Central memory CD4-positive, alpha-beta T cell (primary cell): Measurements from ENCODE around the gene ITGA11.

Experiments used
- DNase-seq: peaks from one replicate; pipeline ENCODE4 v3.0.0; 2022

The ITGA11 gene

DNA sequence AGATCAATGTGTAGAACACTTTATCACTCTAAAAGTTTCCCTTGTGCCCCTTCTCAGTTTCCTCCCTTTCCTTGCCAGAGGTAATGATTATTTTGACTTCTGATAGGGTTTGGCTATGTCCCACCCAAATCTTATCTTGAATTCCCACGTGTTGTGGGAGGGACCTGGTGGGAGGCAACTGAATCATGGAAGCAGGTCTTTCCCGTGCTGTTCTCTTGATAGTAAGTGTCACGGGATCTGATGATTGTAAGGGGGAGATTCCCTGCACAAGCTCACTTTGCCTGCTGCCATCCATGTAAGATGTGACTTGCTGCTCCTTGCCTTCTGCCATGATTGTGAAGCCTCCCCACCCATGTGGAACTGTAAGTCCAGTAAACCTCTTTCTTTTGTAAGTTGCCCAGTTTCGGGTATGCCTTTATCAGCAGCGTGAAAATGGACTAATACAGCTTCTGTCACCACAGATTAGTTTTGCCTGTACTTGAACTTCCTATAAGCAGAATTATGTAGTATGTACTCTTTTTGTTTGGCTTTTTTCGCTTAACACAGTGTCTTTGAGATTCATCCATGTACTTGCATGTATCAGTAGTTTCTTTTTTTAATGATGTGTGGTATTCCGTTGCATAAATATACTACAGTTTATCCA, 147.2 kb downstream of the ITGA11 start:
- no peak for DNase-seq

DNA sequence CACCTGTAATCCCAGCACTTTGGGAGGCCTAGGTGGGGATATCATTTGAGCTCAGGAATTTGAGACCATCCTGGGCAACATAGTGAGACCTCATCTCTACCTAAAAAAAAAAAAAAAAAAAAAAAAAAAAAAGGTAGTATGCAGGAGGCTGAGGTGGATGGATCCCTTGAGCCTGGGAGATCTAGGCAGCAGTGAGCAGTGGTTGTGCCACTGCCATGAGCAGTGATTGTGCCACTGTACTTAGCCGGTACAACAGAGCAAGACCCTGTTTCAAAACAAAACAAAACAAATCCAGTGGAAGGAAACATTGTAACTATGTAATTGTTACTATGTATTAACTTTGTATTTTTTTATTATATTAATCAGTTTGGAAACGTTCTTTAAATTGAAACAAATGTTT, 148.6 kb downstream of the ITGA11 start:
- DNase-seq: no peak

GRCh38 chr15:68281008-68281407, 151.0 kb downstream of the ITGA11 start:
- no peak for DNase-seq

DNA sequence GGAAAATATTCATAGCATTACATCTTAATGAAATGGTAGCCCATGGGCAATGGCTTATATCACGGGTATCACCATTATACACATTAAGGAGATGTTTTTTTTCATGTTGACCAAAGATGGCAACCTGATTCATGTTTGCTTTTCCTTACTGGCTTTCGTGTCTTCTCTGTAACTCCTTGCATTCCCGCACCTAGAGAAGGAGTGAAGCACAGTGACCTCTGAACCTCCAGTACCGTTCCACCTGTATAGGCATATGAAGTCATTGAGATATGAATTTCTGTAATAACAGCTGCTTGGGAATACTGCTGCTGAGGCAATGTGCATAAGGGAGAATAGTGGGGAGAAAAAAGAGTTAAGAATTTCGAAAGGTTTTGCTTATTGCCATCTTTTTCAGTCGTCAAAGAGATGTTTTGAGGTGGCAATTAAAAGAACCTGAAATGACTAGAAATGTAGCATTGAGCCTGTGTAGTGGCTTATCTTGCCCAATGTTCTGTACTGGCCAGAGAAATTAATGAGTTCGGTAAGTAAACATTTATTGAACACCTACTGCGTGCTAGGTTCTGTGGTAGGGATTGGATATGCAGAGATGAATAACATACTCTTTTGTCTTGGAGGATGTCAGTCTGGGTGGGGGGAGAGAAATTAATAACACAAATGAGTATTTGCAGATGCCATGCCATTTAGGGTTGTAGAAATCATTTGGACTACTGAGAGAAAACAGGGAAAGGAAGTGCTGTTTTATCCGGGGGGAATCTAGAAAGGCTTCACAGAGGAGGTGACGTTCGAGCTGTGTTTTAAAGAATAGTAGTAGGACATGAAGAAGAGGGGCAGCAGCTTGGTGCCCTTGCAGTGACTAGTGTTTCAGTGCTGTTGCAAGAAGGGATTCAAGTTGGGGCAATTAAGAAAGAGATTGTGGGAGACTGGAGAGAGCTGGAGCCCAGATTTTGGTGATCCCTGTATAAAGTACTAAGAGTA, 151.9 kb downstream of the ITGA11 start:
- no peak for DNase-seq

DNA sequence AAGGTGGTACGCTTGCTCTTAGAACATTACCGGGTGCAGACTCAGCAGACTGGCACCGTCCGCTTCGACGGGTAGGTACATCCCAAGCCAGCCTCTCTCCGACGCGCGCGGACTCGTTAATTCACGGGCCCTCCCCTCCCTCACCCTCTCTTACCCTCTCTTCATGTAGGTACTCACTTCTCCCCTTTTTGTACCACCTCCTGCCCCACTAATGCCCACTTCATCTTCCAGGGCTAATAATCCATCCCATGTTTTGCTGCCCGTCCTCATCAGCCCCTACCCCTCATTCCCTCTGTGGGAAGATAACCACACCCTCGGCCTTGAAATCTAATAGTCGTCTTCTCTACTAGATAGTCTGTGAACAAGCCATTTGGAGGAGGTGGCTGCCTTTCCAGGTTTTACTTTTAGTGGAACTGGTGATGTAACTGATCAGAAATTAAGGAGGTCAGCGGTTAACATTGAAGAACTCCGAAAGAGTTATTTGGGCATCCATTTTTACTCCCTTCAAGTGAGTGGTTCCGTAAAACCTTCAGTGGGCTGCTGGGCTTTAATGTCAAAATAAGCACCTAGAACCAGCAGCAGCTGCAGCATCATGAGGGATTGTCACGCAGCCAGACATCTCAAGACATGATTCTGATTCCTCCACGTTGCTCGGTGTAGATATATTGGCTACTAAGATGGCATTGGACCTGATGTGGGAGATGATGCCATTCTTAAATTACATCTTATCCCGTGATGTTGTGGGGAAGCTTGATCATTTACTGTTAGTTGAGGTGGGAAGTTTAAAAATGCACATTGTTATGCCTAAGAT, 153.2 kb downstream of the ITGA11 start:
- no peak for DNase-seq

- DNase-seq: no peak
These were observed 153.7 kb downstream of the ITGA11 start for GRCh38 chr15:68278345-68278594.

GRCh38 chr15:68277603-68278344, 154.2 kb downstream of the ITGA11 start, which contains the start of gene FEM1B:
TSS of gene FEM1B (plus strand) at chr15:68277745. CDS start at chr15:68278418, 673 bp downstream.
- DNase-seq: peak; percentile 90

- no peak for DNase-seq
These were observed 154.8 kb downstream of the ITGA11 start for GRCh38 chr15:68277131-68277602.

DNA sequence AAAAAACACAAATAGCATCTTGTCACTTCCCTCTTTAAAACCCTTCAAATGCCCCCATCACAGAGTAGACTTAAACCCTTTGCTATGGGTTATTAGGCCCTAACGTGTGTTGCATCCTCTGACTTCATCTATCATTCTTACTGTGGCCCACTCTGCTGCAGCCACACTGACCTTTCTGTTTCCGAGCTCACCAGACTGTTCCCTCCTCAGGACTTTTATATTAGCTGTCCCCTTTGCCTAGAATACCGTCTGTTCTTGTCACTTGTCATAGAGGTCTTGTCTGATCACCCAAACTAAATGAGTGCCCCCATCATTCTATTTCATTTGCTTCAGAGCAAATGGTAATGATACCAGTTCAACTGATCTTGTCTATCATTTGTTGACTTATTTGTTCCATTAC, 155.3 kb downstream of the ITGA11 start:
- no peak for DNase-seq

DNA sequence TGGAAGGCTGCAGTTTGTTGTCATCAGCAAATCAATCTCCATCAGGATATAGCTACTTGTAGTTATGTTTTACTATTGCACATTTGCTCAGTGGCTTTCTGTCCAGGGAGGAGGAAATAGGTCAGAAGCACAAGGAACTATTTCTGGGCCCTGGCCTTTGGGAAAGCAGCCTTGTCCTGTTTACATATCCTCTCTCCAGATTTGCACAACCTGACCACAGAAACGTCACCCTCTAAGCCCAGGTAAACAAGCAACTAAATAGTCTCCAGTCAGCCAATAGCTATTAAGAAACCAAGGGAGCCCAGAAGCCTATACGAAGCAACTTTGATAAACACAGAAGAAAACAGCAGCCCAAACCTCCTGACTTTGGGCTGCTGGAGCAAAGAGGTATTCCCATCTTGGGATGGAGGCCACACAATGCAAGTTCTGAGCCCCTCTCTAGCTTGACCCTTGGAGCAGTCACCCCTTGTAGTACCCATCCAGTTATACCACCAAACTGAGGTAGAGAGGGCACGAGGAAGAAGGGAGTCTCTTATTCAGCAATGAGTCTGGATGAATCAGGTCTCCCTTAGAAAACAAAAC, 156.7 kb downstream of the ITGA11 start:
- DNase-seq: no peak

DNA sequence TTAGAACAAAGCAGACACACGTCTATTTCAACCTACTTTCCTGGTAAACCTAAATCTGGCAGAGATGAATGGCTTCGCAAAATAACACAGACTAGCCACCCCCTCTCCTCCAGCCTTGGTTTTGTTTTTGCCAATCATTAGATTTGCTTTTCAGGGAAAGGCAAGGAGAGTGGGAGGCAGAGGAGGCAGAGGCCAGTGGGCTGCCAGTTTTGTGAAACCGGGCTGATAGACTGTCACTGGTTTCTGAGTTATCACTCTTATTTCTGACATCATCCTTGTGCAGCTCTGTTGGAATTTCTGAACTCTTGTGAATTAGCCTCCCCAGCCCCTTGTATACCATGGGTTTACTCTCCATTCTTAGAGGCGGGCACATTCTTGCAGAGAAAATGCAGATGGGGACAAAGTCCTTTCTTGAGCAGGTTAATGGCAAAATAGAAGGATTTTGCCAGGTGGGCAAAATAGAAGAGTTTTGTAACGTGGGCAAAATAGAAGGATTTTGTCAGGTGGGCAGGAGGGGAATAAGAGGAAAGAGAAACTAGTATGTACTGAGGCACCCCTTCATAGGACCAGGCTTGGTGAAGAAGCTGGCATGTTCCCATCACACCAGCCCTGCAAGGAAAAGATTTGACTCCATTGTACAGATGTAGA, 157.6 kb downstream of the ITGA11 start:
- no peak for DNase-seq

DNA sequence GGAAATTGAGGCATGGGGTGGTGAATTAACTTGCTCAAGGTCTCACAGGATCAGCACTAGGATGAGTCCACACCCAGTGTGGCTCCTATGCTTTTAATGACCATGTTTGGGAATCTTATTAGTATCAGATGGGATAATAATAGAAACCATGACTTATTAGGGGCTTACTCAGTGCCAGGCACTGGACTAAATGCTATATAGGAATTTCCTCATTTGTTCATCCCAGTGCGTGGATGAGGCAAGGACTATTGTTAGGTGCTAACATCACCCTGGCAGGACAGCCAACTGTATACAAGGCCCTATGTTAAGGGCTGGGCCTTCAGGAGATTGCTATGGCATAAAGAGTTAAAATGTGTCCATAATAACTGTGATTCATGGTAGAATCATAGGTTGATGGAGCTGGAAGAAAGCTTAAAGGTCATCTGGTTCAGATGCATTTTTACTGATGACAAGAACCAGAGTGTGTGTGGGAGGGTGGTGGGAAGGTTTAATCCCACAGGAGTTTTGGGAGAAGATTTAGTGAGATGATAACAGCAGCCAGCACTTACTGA, 159.2 kb downstream of the ITGA11 start:
- DNase-seq: no peak

DNA sequence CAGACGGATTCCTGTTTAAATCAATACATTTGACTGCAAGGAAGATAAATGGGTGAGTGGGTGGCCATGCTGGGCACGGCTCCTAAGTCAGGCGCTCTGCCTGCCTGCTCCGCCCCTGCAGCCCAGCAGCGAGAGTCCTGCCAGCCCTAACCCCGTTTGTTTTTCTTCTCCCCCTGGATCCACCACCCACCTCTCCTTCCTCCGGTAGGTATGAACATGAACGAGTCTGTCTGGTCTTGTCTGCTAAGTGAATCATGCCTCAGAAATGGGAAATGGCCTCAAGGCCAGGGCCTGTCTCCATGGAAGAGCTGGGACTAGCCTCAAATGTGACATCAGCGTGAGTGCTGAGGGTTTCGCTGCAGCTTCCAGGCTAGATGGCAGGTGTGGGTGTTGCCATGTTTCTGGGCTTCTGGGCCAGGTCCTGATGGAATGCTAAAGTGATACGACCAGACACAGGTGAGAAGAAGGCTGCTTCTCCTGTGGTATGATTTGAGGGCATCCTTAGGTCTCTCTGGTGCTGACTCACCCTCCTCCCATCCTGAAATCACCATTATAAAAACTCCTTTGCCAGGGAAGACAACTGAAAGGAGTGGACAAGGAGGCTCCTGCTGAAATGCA, 160.0 kb downstream of the ITGA11 start:
- DNase-seq: no peak

DNA sequence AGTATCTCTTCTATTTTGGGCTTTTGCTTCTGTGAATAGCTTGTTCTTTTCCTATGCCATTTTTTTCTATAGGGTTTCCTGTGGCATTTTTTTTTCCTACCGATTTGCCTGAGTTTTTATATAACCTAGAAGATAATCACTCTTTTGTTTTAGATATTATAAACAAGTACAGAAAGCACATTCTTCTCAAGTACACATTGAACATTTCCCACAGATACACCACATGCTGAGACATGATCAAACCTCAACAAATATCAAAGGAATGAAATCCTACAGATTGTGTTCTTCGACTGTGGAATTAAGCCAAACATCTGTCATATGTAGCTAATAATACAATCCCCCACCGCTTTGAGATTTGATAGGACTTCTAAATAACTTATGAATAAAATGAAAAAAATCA, 163.6 kb downstream of the ITGA11 start:
- no peak for DNase-seq

DNA sequence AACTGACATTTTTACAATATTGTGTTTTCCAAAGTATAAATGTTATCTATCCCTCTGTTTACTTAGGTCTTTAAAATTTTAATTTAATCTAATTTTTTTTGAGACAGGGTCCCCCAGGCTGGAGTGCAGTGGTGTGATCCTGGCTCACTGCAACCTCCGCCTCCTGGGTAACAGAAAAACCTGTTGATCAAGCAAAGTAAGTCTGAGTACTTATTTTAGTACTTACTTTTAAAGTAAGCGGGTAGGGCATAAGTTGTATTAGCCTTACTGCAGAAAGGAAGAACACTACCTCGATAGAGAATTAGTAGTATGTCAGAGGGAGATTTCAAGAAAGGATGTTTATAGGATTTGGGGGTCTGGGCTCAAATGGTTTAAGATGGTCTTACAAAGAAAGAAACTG, 166.3 kb downstream of the ITGA11 start:
- DNase-seq: no peak

DNA sequence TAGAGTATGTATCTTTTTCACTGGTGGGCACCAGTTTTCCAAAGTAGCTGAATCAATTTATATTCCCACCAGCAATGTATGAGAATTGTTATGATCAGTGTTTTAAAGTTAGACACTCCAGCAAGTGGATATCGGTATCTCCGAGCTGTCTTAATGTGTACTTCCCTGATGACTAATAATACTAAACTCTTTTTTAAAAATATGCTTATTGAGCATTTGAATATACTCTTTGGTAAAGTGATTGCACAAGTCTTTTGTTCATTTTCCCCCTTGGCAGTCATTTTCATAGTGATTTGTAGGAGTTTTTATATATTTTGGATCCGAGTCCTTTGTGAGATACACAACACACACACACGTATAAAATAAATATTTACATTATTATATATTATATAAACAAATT, 166.9 kb downstream of the ITGA11 start:
- no peak for DNase-seq

GRCh38 chr15:68264282-68264681, 167.7 kb downstream of the ITGA11 start:
- no peak for DNase-seq

- no peak for DNase-seq
These were observed 169.2 kb downstream of the ITGA11 start for GRCh38 chr15:68262514-68263356.

- DNase-seq: no peak
These were observed 170.0 kb downstream of the ITGA11 start for GRCh38 chr15:68261980-68262379.

DNA sequence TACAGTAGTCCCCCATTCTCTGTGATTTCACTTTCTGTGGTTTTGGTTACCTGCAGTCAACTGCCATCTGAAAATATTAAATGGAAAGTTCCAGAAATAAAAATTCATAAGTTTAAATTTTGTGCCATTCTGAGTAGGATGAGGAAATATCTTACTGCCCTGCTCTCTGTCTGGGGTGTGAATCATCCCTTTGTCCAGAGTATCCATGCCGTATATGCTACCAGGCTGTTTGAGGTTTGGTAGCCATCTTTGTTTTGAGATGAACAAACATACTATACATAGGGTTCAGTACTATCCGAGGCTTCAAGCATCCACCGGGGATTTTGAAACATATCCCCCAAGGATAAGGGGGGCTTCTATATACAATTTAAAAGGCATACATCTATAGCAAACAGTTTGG, 170.7 kb downstream of the ITGA11 start:
- no peak for DNase-seq
